Measurements from ENCODE around the gene SLFNL1. TPM values are rescaled to one million over a fixed set of nuclear protein-coding genes. Genes with fewer than 3 reads are reported as not detected.

SLFNL1 gene
- total RNA-seq, 8 experiments from 2014 or later = 0.50 to 4.2 (median 1.5) TPM

GRCh38 chr1:41032147-41032546 is 10.6 kb upstream of the SLFNL1 start:
- Histone ChIP-seq H3K4me1 (replicated peaks in 1 of 2) (no peaks in the 10 kb centered on the region), H3K4me3 (no peak overlapping the region), H3K27ac (no peak overlapping the region)
- 60 to 100% (median 100%) methylated on average over 1 to 2 of the region's 2 CpGs for WGBS, 10 experiments
- in situ Hi-C loops (cut with MboI; ENCODE audit: low pct_unique_long_range_greater_than_20kb in 2 of 9, low sequenced_read_pairs in 9 of 9, unreplicated experiment in 9 of 9) = loop anchor here in 1 of 9 experiments (25.0 kb wide), 1 partner anchor 205 kb away; the partner anchor contains the start of gene SCMH1
- no peak for ATAC-seq (replicated peaks in 6 of 8)

GRCh38 chr1:41030872-41031616 is 9.5 kb upstream of the SLFNL1 start:
- Histone ChIP-seq H3K4me1 (replicated peaks in 1 of 2) (no peaks in the 10 kb centered on the region), H3K27ac (no peak overlapping the region), H3K4me3 (no peak overlapping the region)
- 83 to 100% (median 95%) methylated on average over 1 to 7 of the region's 8 CpGs; no CpG with 5 or more reads in 4 of the 10 experiments for WGBS, 10 experiments
- in situ Hi-C loops (cut with MboI; ENCODE audit: low pct_unique_long_range_greater_than_20kb in 2 of 9, low sequenced_read_pairs in 9 of 9, unreplicated experiment in 9 of 9) = loop anchor here in 1 of 9 experiments (25.0 kb wide), 1 partner anchor 206 kb away; the partner anchor contains the start of gene SCMH1
- no peak for ATAC-seq (replicated peaks in 6 of 8)

- no peak overlapping the region for H3K4me3 ChIP-seq
- no peaks in the 10 kb centered on the region for H3K4me1 ChIP-seq (replicated peaks in 1 of 2)
- 89 to 97% (median 95%) methylated on average over 3 to 9 of the region's 10 CpGs; no CpG with 5 or more reads in 5 of the 10 experiments for WGBS, 10 experiments
- no peak for ATAC-seq (replicated peaks in 6 of 8)
- in situ Hi-C loops (cut with MboI; ENCODE audit: low pct_unique_long_range_greater_than_20kb in 2 of 9, low sequenced_read_pairs in 9 of 9, unreplicated experiment in 9 of 9) = loop anchor here in 1 of 9 experiments (25.0 kb wide), 1 partner anchor 209 kb away; the partner anchor contains the start of gene SCMH1
- H3K27ac ChIP-seq = no peak overlapping the region
Measured at GRCh38 chr1:41028034-41028642, 6.6 kb upstream of the SLFNL1 start.

GRCh38 chr1:41025979-41026819 is 4.7 kb upstream of the SLFNL1 start:
- Histone ChIP-seq H3K4me1 (replicated peaks in 1 of 2) (peaks cover 0 to 4% of the 10 kb centered on the region in 2 donors), H3K4me3 (no peak overlapping the region), H3K27ac (no peak overlapping the region)
- no peak for ATAC-seq (replicated peaks in 6 of 8)
- in situ Hi-C loops (cut with MboI; ENCODE audit: low pct_unique_long_range_greater_than_20kb in 2 of 9, low sequenced_read_pairs in 9 of 9, unreplicated experiment in 9 of 9) = loop anchor here in 1 of 9 experiments (25.0 kb wide), 1 partner anchor 211 kb away; the partner anchor contains the start of gene SCMH1
- 83 to 100% (median 93%) methylated on average over 1 to 4 of the region's 4 CpGs; no CpG with 5 or more reads in 5 of the 10 experiments for WGBS, 10 experiments

- Histone ChIP-seq H3K27ac (no peak overlapping the region), H3K4me1 (replicated peaks in 1 of 2) (peaks cover 0 to 4% of the 10 kb centered on the region in 2 donors), H3K4me3 (no peak overlapping the region)
- 0 to 100% (median 83%) methylated on average over 1 to 2 of the region's 2 CpGs; no CpG with 5 or more reads in 4 of the 10 experiments for WGBS, 10 experiments
- peak in 1 of 8 experiments; percentile 21 for ATAC-seq (replicated peaks in 6 of 8)
- in situ Hi-C loops (cut with MboI; ENCODE audit: low pct_unique_long_range_greater_than_20kb in 2 of 9, low sequenced_read_pairs in 9 of 9, unreplicated experiment in 9 of 9) = loop anchor here in 1 of 9 experiments (25.0 kb wide), 1 partner anchor 212 kb away; the partner anchor contains the start of gene SCMH1
Measured at GRCh38 chr1:41024953-41025352, 3.4 kb upstream of the SLFNL1 start.

GRCh38 chr1:41023279-41023990 is 1.9 kb upstream of the SLFNL1 start:
- 81 to 95% (median 87%) methylated on average over 1 to 5 of the region's 5 CpGs; no CpG with 5 or more reads in 6 of the 10 experiments for WGBS, 10 experiments
- ATAC-seq (replicated peaks in 6 of 8) = peak in 4 of 8 experiments; percentile 4 to 44 (median 18)
- in situ Hi-C loops (cut with MboI; ENCODE audit: low pct_unique_long_range_greater_than_20kb in 2 of 9, low sequenced_read_pairs in 9 of 9, unreplicated experiment in 9 of 9) = no loop called here
- peaks cover 0 to 4% of the 10 kb centered on the region in 2 donors for H3K4me1 ChIP-seq (replicated peaks in 1 of 2)
- no peak overlapping the region for H3K27ac ChIP-seq
- H3K4me3 ChIP-seq = no peak overlapping the region

- 83 to 100% (median 86%) methylated on average over 1 to 5 of the region's 10 CpGs; no CpG with 5 or more reads in 3 of the 10 experiments for WGBS, 10 experiments
- ATAC-seq (replicated peaks in 6 of 8) = no peak
- H3K4me3 ChIP-seq = no peak overlapping the region
- in situ Hi-C loops (cut with MboI; ENCODE audit: low pct_unique_long_range_greater_than_20kb in 2 of 9, low sequenced_read_pairs in 9 of 9, unreplicated experiment in 9 of 9) = no loop called here
- H3K27ac ChIP-seq = no peak overlapping the region
- peaks cover 0 to 4% of the 10 kb centered on the region in 2 donors for H3K4me1 ChIP-seq (replicated peaks in 1 of 2)
Measured at GRCh38 chr1:41022424-41022823, 899 bp upstream of the SLFNL1 start.

- Histone ChIP-seq H3K4me1 (replicated peaks in 1 of 2) (peaks cover 0 to 4% of the 10 kb centered on the region in 2 donors), H3K4me3 (no peak overlapping the region), H3K27ac (no peak overlapping the region)
- in situ Hi-C loops (cut with MboI; ENCODE audit: low pct_unique_long_range_greater_than_20kb in 2 of 9, low sequenced_read_pairs in 9 of 9, unreplicated experiment in 9 of 9) = no loop called here
- WGBS, 10 experiments = 0 to 82% methylated on average over 1 to 2 of the region's 3 CpGs; no CpG with 5 or more reads in 8 of the 10 experiments
- ATAC-seq (replicated peaks in 6 of 8) = peak in 2 of 8 experiments; percentile 2 to 7
Measured at GRCh38 chr1:41020654-41021053, 871 bp downstream of the SLFNL1 start.

- ATAC-seq (replicated peaks in 6 of 8) = no peak
- WGBS, 10 experiments = 70 to 100% (median 100%) methylated on average over 1 to 3 of the region's 17 CpGs; no CpG with 5 or more reads in 7 of the 10 experiments
Measured at GRCh38 chr1:41020109-41020576, 1.4 kb downstream of the SLFNL1 start.

GRCh38 chr1:41019353-41019745 is 2.2 kb downstream of the SLFNL1 start:
- in situ Hi-C loops (cut with MboI; ENCODE audit: low pct_unique_long_range_greater_than_20kb in 2 of 9, low sequenced_read_pairs in 9 of 9, unreplicated experiment in 9 of 9) = no loop called here
- H3K4me3 ChIP-seq = no peak overlapping the region
- H3K4me1 ChIP-seq (replicated peaks in 1 of 2) = peaks cover 0 to 4% of the 10 kb centered on the region in 2 donors
- 60 to 100% (median 80%) methylated on average over 1 to 2 of the region's 2 CpGs; no CpG with 5 or more reads in 3 of the 10 experiments for WGBS, 10 experiments
- no peak overlapping the region for H3K27ac ChIP-seq
- no peak for ATAC-seq (replicated peaks in 6 of 8)

More at GRCh38 chr1:41020109-41020576, 1.4 kb downstream of the SLFNL1 start:
- peaks cover 0 to 4% of the 10 kb centered on the region in 2 donors for H3K4me1 ChIP-seq (replicated peaks in 1 of 2)
- in situ Hi-C loops (cut with MboI; ENCODE audit: low pct_unique_long_range_greater_than_20kb in 2 of 9, low sequenced_read_pairs in 9 of 9, unreplicated experiment in 9 of 9) = no loop called here
- no peak overlapping the region for H3K27ac ChIP-seq
- no peak overlapping the region for H3K4me3 ChIP-seq

- in situ Hi-C loops (cut with MboI; ENCODE audit: low pct_unique_long_range_greater_than_20kb in 2 of 9, low sequenced_read_pairs in 9 of 9, unreplicated experiment in 9 of 9) = no loop called here
- peaks cover 0 to 4% of the 10 kb centered on the region in 2 donors for H3K4me1 ChIP-seq (replicated peaks in 1 of 2)
- H3K4me3 ChIP-seq = no peak overlapping the region
- no peak for ATAC-seq (replicated peaks in 6 of 8)
- 60 to 100% (median 89%) methylated on average over 1 to 8 of the region's 8 CpGs; no CpG with 5 or more reads in 6 of the 10 experiments for WGBS, 10 experiments
- no peak overlapping the region for H3K27ac ChIP-seq
Measured at GRCh38 chr1:41018018-41018410, 3.5 kb downstream of the SLFNL1 start.

Measured in motor neuron (in vitro differentiated cells).